PC-3 (cell line): ENCODE measurements around the gene SLC6A20.

Source experiments
- CTCF ChIP-seq: fragments of 300-600 bp; sonication (generic); conservative IDR thresholded peaks from 2 replicates; pipeline ENCODE4 v1.5.1; 2017; ENCODE audit warnings: antibody characterized with exemption, low read depth, mild to moderate bottlenecking, low read length
- EZH2 ChIP-seq: fragments of 300-600 bp; sonication (generic); IDR thresholded peaks from one replicate; pipeline ENCODE4 v1.6.1; 2017; ENCODE audit warnings: antibody characterized with exemption, mild to moderate bottlenecking, low read length; ENCODE audit not compliant: unreplicated experiment
- EZH2phosphoT487 ChIP-seq: fragments of 300-600 bp; sonication (generic); IDR thresholded peaks from 2 replicates; pipeline ENCODE4 v1.6.1; 2018; ENCODE audit warnings: mild to moderate bottlenecking, antibody characterized with exemption, low read length, borderline replicate concordance

GRCh38 chr3:45792036-45792435 is 4.3 kb downstream of the SLC6A20 start:
- TF ChIP-seq CTCF (no peak), EZH2 (no peak), EZH2phosphoT487 (no peak)
